GM12878 (cell line): ENCODE results near the gene CCNY. TPM values are rescaled to one million over a fixed set of nuclear protein-coding genes. Genes with fewer than 3 reads are reported as not detected.

Source experiments
- ATAC-seq: fragments of 200-7000 bp; cut with Tn5 transposase; 3 replicates; pipeline ENCODE4 v1.9.1; 2020; ENCODE audit warnings: mild to moderate bottlenecking, moderate library complexity
- BruUV-seq: library from RNA; stranded (reverse); fragments of 400-500 nt; replicated peaks from 2 replicates; lab custom pipeline; 2021; lab: Mats Ljungman, UMichigan
- CTCF ChIA-PET: fragments of 300-600 bp; sonication (Branson Sonifier 250); formaldehyde crosslinking; extraction: SDS; loops from one replicate; lab custom pipeline; 2021; ENCODE audit warnings: inconsistent platforms; lab: Yijun Ruan, JAX
- POLR2A ChIA-PET: fragments of 350-600 bp; formaldehyde crosslinking; extraction: SDS; loops from one replicate; lab custom pipeline; 2021; ENCODE audit warnings: inconsistent platforms; lab: Charles Lee
- RAD21 ChIA-PET: fragments of 300-600 bp; sonication (Branson Sonifier 250); formaldehyde crosslinking; loops from one replicate; lab custom pipeline; 2023; ENCODE audit warnings: antibody characterized with exemption; ENCODE audit not compliant: unreplicated experiment; lab: Charles Lee
- SMC1A ChIA-PET: fragments of 300-600 bp; sonication (Branson Sonifier 250); formaldehyde crosslinking; loops from one replicate; lab custom pipeline; 2023; ENCODE audit not compliant: unreplicated experiment, uncharacterized antibody; lab: Charles Lee
- DNase-seq: peaks from one replicate; pipeline ENCODE4 v3.0.0-alpha.2; 2011; ENCODE audit warnings: low read depth, low spot score
- FAIRE-seq: peaks from 3 replicates; lab custom pipeline; 2011; peaks lifted over from hg19 to GRCh38; lab: Jason Lieb, UNC
- H2AFZ ChIP-seq: 2 replicates; pipeline ENCODE4 v1.6.0; 2011; ENCODE audit warnings: low read depth, low read length, control low read depth; ENCODE audit not compliant: control insufficient read depth
- H3K27ac ChIP-seq: 2 replicates; pipeline ENCODE4 v1.5.1; 2011; ENCODE audit warnings: control low read depth; ENCODE audit not compliant: control insufficient read depth, insufficient read depth
- H3K27me3 ChIP-seq, 2 experiments: replicated peaks in 1 of 2; 2 replicates each; pipeline versions ENCODE4 v1.6.0 to v1.6.1; 2011; ENCODE audit warnings: low read length in 1 of 2; ENCODE audit not compliant: control insufficient read depth in 2 of 2, insufficient read depth in 2 of 2
- H3K36me3 ChIP-seq, 2 experiments: 2 replicates each; pipeline ENCODE4 v1.5.1; 2011; ENCODE audit warnings: low read length in 1 of 2; ENCODE audit not compliant: control insufficient read depth in 2 of 2, insufficient read depth in 2 of 2
- H3K4me1 ChIP-seq: 2 replicates; pipeline ENCODE4 v1.6.1; 2011; ENCODE audit warnings: mild to moderate bottlenecking, low read length, moderate library complexity, mixed read lengths; ENCODE audit not compliant: control insufficient read depth, insufficient read depth
- H3K4me2 ChIP-seq: 2 replicates; pipeline ENCODE4 v1.6.0; 2011; ENCODE audit warnings: control low read depth; ENCODE audit not compliant: control insufficient read depth, insufficient read depth
- H3K4me3 ChIP-seq: fragments of 200-600 bp; sonication (generic); 2 replicates; pipeline ENCODE4 v1.5.1; 2016
- H3K79me2 ChIP-seq: 2 replicates; pipeline ENCODE4 v1.6.0; 2011; ENCODE audit warnings: low read length; ENCODE audit not compliant: control insufficient read depth, insufficient read depth
- H3K9ac ChIP-seq: 2 replicates; pipeline ENCODE4 v1.8.0; 2011; ENCODE audit warnings: low read length, control low read depth, mixed read lengths; ENCODE audit not compliant: control insufficient read depth, insufficient read depth
- H3K9me3 ChIP-seq: replicated peaks from 3 replicates; pipeline ENCODE4 v1.5.1; 2011; ENCODE audit warnings: mild to moderate bottlenecking, low read length; ENCODE audit not compliant: control insufficient read depth, insufficient read depth
- H4K20me1 ChIP-seq: 2 replicates; pipeline ENCODE4 v1.6.0; 2011; ENCODE audit not compliant: control insufficient read depth, insufficient read depth
- BCL3 ChIP-seq: IDR thresholded peaks from 2 replicates; pipeline ENCODE4 v1.6.1; 2011; ENCODE audit warnings: borderline replicate concordance, low read depth, mild to moderate bottlenecking, moderate library complexity, low read length; ENCODE audit not compliant: insufficient read depth, poor library complexity, severe bottlenecking
- CBFB ChIP-seq: IDR thresholded peaks from 2 replicates; pipeline ENCODE4 v1.6.1; 2016; ENCODE audit warnings: antibody characterized with exemption, low read depth
- CEBPZ ChIP-seq: fragments of 150-350 bp; IDR thresholded peaks from 2 replicates; pipeline ENCODE4 v1.6.1; 2016; ENCODE audit warnings: low read depth, low read length
- IKZF2 ChIP-seq, 2 experiments: fragments of 450-650 bp; IDR thresholded peaks; 2 replicates each; pipeline ENCODE4 v1.6.1; 2017; ENCODE audit warnings: mild to moderate bottlenecking in 2 of 2, moderate library complexity in 2 of 2
- POLR2AphosphoS5 ChIP-seq: IDR thresholded peaks from 2 replicates; pipeline ENCODE4 v1.6.1; 2011; ENCODE audit warnings: mild to moderate bottlenecking, low read length, inconsistent platforms
- STAT1 ChIP-seq: fragments of 450-650 bp; conservative IDR thresholded peaks from 2 replicates; pipeline ENCODE4 v1.6.1; 2014; ENCODE audit warnings: antibody characterized with exemption, mild to moderate bottlenecking
- WRNIP1 ChIP-seq: IDR thresholded peaks from 2 replicates; pipeline ENCODE4 v1.6.1; 2011; ENCODE audit warnings: low read depth, low read length, improper control_type of control experiment, borderline replicate concordance
- ZNF384 ChIP-seq: IDR thresholded peaks from 2 replicates; pipeline ENCODE4 v1.6.1; 2012; ENCODE audit warnings: low read depth, mild to moderate bottlenecking, low read length, improper control_type of control experiment, borderline replicate concordance
- WGBS: methylation state at CpG from one replicate; pipeline ENCODE4 v1.1.6; 2016; ENCODE audit warnings: low lambda C conversion rate; ENCODE audit not compliant: insufficient replicate concordance, insufficient coverage; ENCODE audit errors: missing lambda C conversion rate; 5-methylcytosine and 5-hydroxymethylcytosine counted together
- in situ Hi-C: fragments of 300-500 bp; cut with MboI; formaldehyde crosslinking; loops from 9 replicates; pipeline ENCODE4 v1.14.3; 2018; ENCODE audit warnings: mixed read lengths
- intact Hi-C: fragments of 100-400 bp; cut with micrococcal nuclease; formaldehyde crosslinking; loops from one replicate; pipeline ENCODE4 v1.14.2; 2022; ENCODE audit not compliant: unreplicated experiment
- polyA plus RNA-seq, 11 experiments: library from polyadenylated mRNA; depleted of rRNA in 4 of 11; unstranded in 6 of 11; stranded (reverse) in 5 of 11; fragments of >200 nt; fragmentation: Nextera tagmentation in 4 of 11; fragmentation: Illumina TruSeq in 1 of 11; extraction: Ambion mirVana in 4 of 11; extraction: Trizol in 1 of 11; gene quantifications; 1 replicate in 1 of 11; 2 replicates in 10 of 11; pipeline versions ENCODE4 v1.2.1 to v1.2.3, GENCODE V29; 2011 to 2016; ENCODE audit warnings: inconsistent platforms in 2 of 11, missing spikeins in 2 of 11, low read depth in 1 of 11
- total RNA-seq, 4 experiments: library from RNA; depleted of rRNA in 3 of 4; stranded (reverse); fragments of >200 nt in 3 of 4; fragmentation: Illumina TruSeq in 1 of 4; extraction: Trizol in 1 of 4; gene quantifications; 2 replicates each; pipeline versions ENCODE4 v1.2.1 to v1.2.3, GENCODE V29; 2013 to 2021

Gene CCNY
- total and polyA plus RNA-seq, 10 of the 15 experiments (the other 5 are each of a cell fraction or from before 2014, with no cell fraction given), result 3.6 to 50.0 (median 26.1) TPM

- no peak for TF ChIP-seq POLR2AphosphoS5
- no peak for TF ChIP-seq ZNF384
- no peak for TF ChIP-seq CBFB
- TF ChIP-seq BCL3, result no peak
- TF ChIP-seq STAT1, result no peak
- no peak for TF ChIP-seq CEBPZ
- TF ChIP-seq WRNIP1, result no peak
Observed at GRCh38 chr10:35409808-35410207, 73.5 kb downstream of the CCNY start (continued).

GRCh38 chr10:35412003-35412723 is 75.9 kb downstream of the CCNY start:
- peak; percentile 38 for FAIRE-seq
- Histone ChIP-seq H4K20me1 (no peaks in the 10 kb centered on the region), H3K4me1 (no peaks in the 10 kb centered on the region)

More at GRCh38 chr10:35412003-35412723, 75.9 kb downstream of the CCNY start:
- DNase-seq (no peak), ATAC-seq (no peak)
- Histone ChIP-seq H3K9me3 (no peaks in the 10 kb centered on the region), H3K27ac (no peak overlapping the region), H3K36me3 (no peaks in the 10 kb centered on the region), H3K4me3 (no peak overlapping the region), H3K27me3 (no peaks in the 10 kb centered on the region), H3K9ac (no peak overlapping the region), H2AFZ (no peak overlapping the region), H3K4me2 (no peak overlapping the region), H3K79me2 (no peaks in the 10 kb centered on the region; the same call in 1 of the 2 replicates)
- ChIA-PET POLR2A (no interaction called here), SMC1A (no interaction called here), RAD21 (interaction anchor here (0.6 kb wide), 1 partner anchor 172 kb away, joined by 3 read pairs; no protein-coding TSS in a partner anchor), CTCF (no interaction called here)
- 70% methylated on average over 4 of the region's 4 CpGs for WGBS
- TF ChIP-seq IKZF2 (IDR thresholded peaks at IDR 0.05), result no peak
- no TSS peak for BruUV-seq
- intact Hi-C loops (no loop called here), in situ Hi-C loops (no loop called here)
